ENCODE measurements around the gene NPHS2.

DNA sequence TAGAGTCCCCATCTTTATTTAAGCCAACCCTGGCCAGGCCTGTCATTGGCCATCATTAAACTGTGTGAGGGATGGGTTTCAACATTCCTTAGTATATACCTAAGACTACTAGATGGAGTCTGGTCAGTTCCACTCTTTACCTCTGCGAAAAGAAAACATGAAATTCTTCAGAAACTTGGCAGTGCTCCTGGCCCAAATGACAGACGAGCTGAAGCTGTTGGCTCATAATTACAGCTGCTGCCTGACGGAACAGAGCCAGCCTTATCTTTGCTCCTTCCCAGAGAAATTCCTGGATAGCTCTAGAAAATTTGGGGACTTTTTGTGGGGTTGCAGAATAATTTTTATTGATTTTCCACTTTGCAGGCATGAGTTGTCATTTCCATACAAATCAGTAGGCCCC, 30.4 kb downstream of the NPHS2 start:
- TF ChIP-seq CTCF (IDR thresholded peaks at IDR 0.05; ENCODE audit: low read depth, low read length), result no peak
- no peak for TF ChIP-seq EZH2phosphoT487 (IDR thresholded peaks at IDR 0.05; ENCODE audit: low read depth)

Measured in OCI-LY3 (cell line).